WTC11 (cell line): ENCODE measurements around the gene BHMT2. TPM values are rescaled to one million over a fixed set of nuclear protein-coding genes. Genes with fewer than 3 reads are reported as not detected.

Experiments used
- ATAC-seq: fragments of 200-7000 bp; cut with Tn5 transposase; 2 replicates; pipeline ENCODE4 v1.10.0; 2021; ENCODE audit warnings: mild to moderate bottlenecking, moderate library complexity
- CTCF ChIA-PET: fragments of 300-600 bp; sonication (Branson Sonifier 250); formaldehyde crosslinking; loops from one replicate; lab custom pipeline; 2021; ENCODE audit warnings: antibody characterized with exemption; lab: Charles Lee
- POLR2A ChIA-PET: fragments of 350-600 bp; sonication (Branson Sonifier 250); formaldehyde crosslinking; loops from one replicate; lab custom pipeline; 2021; ENCODE audit warnings: antibody characterized with exemption; lab: Charles Lee
- DNase-seq: peaks from one replicate; pipeline ENCODE4 v3.0.0; 2021; ENCODE audit warnings: low spot score
- H3K27ac Mint-ChIP-seq: 2 replicates; pipeline ENCODE4 v1.8.0; 2021; ENCODE audit warnings: mixed read lengths
- H3K27me3 Mint-ChIP-seq: 2 replicates; pipeline ENCODE4 v1.8.0; 2021; ENCODE audit warnings: low read depth, mild to moderate bottlenecking, moderate library complexity, mixed read lengths
- H3K36me3 Mint-ChIP-seq: 2 replicates; pipeline ENCODE4 v1.8.0; 2021; ENCODE audit warnings: mixed read lengths
- H3K4me1 Mint-ChIP-seq: 2 replicates; pipeline ENCODE4 v1.8.0; 2022; ENCODE audit warnings: mixed read lengths
- H3K4me3 Mint-ChIP-seq: 2 replicates; pipeline ENCODE4 v1.8.0; 2021; ENCODE audit warnings: mild to moderate bottlenecking, moderate library complexity, mixed read lengths
- H3K9me3 Mint-ChIP-seq: 2 replicates; pipeline ENCODE4 v1.8.0; 2021; ENCODE audit warnings: mixed read lengths
- E2F4 ChIP-seq: sonication (generic); formaldehyde crosslinking; IDR thresholded peaks from 2 replicates; pipeline ENCODE4 v1.8.1; 2022; ENCODE audit warnings: low read depth, mild to moderate bottlenecking, moderate library complexity, missing genetic modification reagents, borderline replicate concordance
- ESRRA ChIP-seq: sonication (generic); formaldehyde crosslinking; IDR thresholded peaks from 2 replicates; pipeline ENCODE4 v1.8.1; 2022; ENCODE audit warnings: mild to moderate bottlenecking, missing genetic modification reagents, borderline replicate concordance
- FOXJ3 ChIP-seq: sonication (generic); formaldehyde crosslinking; IDR thresholded peaks from 2 replicates; pipeline ENCODE4 v1.9.0; 2021; ENCODE audit warnings: missing genetic modification reagents, mild to moderate bottlenecking, borderline replicate concordance
- FOXK1 ChIP-seq: sonication (generic); formaldehyde crosslinking; IDR thresholded peaks from 2 replicates; pipeline ENCODE4 v1.8.0; 2022; ENCODE audit warnings: mild to moderate bottlenecking, moderate library complexity, missing genetic modification reagents
- GRHL2 ChIP-seq: fragments of 250-450 bp; sonication (Bioruptor Pico); IDR thresholded peaks from 2 replicates; pipeline ENCODE4 v1.8.0; 2022; ENCODE audit warnings: mild to moderate bottlenecking, moderate library complexity; ENCODE audit not compliant: insufficient replicate concordance, severe bottlenecking
- HMGXB4 ChIP-seq: sonication (generic); formaldehyde crosslinking; IDR thresholded peaks from 2 replicates; pipeline ENCODE4 v1.8.1; 2023; ENCODE audit warnings: mild to moderate bottlenecking, moderate library complexity, missing genetic modification reagents
- NFE2L1 ChIP-seq: sonication (generic); formaldehyde crosslinking; IDR thresholded peaks from 2 replicates; pipeline ENCODE4 v1.8.1; 2023; ENCODE audit warnings: missing genetic modification reagents
- OVOL2 ChIP-seq: fragments of 250-450 bp; sonication (Bioruptor Pico); IDR thresholded peaks from 2 replicates; pipeline ENCODE4 v1.9.0; 2021; ENCODE audit warnings: mild to moderate bottlenecking, borderline replicate concordance
- RELA ChIP-seq: sonication (generic); formaldehyde crosslinking; IDR thresholded peaks from 2 replicates; pipeline ENCODE4 v1.8.1; 2022; ENCODE audit warnings: missing genetic modification reagents, mild to moderate bottlenecking, borderline replicate concordance
- SOX15 ChIP-seq: fragments of 250-450 bp; sonication (Bioruptor Pico); IDR thresholded peaks from 2 replicates; pipeline ENCODE4 v1.9.0; 2021; ENCODE audit warnings: mild to moderate bottlenecking
- ZNF138 ChIP-seq: sonication (generic); formaldehyde crosslinking; conservative IDR thresholded peaks from 2 replicates; pipeline ENCODE4 v1.8.1; 2022; ENCODE audit warnings: mild to moderate bottlenecking, moderate library complexity, missing genetic modification reagents
- ZNF396 ChIP-seq: fragments of 250-450 bp; sonication (Bioruptor Pico); IDR thresholded peaks from 2 replicates; pipeline ENCODE4 v1.8.0; 2021; ENCODE audit warnings: mild to moderate bottlenecking, moderate library complexity, borderline replicate concordance
- ZNF416 ChIP-seq: fragments of 250-450 bp; sonication (Bioruptor Pico); IDR thresholded peaks from 2 replicates; pipeline ENCODE4 v1.9.0; 2021; ENCODE audit warnings: mild to moderate bottlenecking, inconsistent platforms
- total RNA-seq: library from RNA; stranded (reverse); gene quantifications from 3 replicates; pipeline ENCODE4 v1.2.3, GENCODE V29; 2021
- TF ChIP-seq, protein P1 (sequence below): fragments of 250-450 bp; sonication (Bioruptor Pico); IDR thresholded peaks from 2 replicates; pipeline ENCODE4 v1.9.0; 2021; ENCODE audit warnings: mild to moderate bottlenecking
- TF ChIP-seq, protein P2 (sequence below): sonication (generic); formaldehyde crosslinking; IDR thresholded peaks from 2 replicates; pipeline ENCODE4 v1.8.0; 2023; ENCODE audit warnings: missing genetic modification reagents, mild to moderate bottlenecking, borderline replicate concordance
- TF ChIP-seq, protein P3 (sequence below): fragments of 250-450 bp; sonication (Bioruptor Pico); conservative IDR thresholded peaks from 2 replicates; pipeline ENCODE4 v1.9.0; 2021; ENCODE audit warnings: mild to moderate bottlenecking

BHMT2 gene
- total RNA-seq, 1 experiment from 2014 or later: 0.11 TPM

DNA sequence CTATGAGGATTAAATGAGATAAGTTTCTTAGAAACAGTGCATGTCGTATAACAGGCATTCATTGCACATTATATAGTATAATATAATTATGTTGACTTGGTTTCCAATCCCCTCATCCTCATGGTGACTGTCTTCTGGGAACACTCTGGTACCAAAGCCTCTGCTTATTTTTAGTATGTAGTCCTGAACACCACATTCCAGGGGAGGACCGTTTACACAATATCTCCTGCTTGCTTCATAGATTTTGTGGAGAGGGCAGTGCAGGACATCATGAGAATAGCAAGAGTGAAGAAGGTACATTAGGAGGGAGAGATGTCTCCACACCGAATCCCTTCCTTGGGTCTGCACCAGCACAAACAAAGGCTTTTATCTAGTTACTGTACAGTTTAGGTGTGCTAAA is 21.5 kb downstream of the BHMT2 start (continued):
- TF ChIP-seq ZNF416: no peak
- no peak for TF ChIP-seq E2F4 (CRISPR knock-in tag)
- TF ChIP-seq, protein P1, sequence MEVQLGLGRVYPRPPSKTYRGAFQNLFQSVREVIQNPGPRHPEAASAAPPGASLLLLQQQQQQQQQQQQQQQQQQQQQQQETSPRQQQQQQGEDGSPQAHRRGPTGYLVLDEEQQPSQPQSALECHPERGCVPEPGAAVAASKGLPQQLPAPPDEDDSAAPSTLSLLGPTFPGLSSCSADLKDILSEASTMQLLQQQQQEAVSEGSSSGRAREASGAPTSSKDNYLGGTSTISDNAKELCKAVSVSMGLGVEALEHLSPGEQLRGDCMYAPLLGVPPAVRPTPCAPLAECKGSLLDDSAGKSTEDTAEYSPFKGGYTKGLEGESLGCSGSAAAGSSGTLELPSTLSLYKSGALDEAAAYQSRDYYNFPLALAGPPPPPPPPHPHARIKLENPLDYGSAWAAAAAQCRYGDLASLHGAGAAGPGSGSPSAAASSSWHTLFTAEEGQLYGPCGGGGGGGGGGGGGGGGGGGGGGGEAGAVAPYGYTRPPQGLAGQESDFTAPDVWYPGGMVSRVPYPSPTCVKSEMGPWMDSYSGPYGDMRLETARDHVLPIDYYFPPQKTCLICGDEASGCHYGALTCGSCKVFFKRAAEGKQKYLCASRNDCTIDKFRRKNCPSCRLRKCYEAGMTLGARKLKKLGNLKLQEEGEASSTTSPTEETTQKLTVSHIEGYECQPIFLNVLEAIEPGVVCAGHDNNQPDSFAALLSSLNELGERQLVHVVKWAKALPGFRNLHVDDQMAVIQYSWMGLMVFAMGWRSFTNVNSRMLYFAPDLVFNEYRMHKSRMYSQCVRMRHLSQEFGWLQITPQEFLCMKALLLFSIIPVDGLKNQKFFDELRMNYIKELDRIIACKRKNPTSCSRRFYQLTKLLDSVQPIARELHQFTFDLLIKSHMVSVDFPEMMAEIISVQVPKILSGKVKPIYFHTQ (CRISPR knock-in tag): no peak
- TF ChIP-seq ZNF138 (CRISPR knock-in tag): no peak
- TF ChIP-seq RELA: no peak
- no peak for TF ChIP-seq NFE2L1 (CRISPR knock-in tag)

GRCh38 chr5:79093762-79094161 is 24.2 kb downstream of the BHMT2 start:
- no peaks in the 10 kb centered on the region for H3K36me3 Mint-ChIP-seq

More at GRCh38 chr5:79093762-79094161, 24.2 kb downstream of the BHMT2 start:
- no peak for DNase-seq
- POLR2A ChIA-PET: no interaction called here
- Mint-ChIP-seq H3K4me3 (no peak overlapping the region), H3K27ac (no peak overlapping the region), H3K4me1 (peaks cover under 1% of the 10 kb centered on the region; the same call in 1 of the 2 replicates), H3K9me3 (no peaks in the 10 kb centered on the region), H3K27me3 (no peaks in the 10 kb centered on the region)
- CTCF ChIA-PET: interaction anchor here (0.5 kb wide), 1 partner anchor 39 kb away, joined by 3 read pairs; no protein-coding TSS in a partner anchor
- TF ChIP-seq OVOL2 (CRISPR knock-in tag) (no peak), FOXK1 (CRISPR knock-in tag) (no peak), ESRRA (CRISPR knock-in tag) (no peak), ZNF396 (CRISPR knock-in tag) (no peak), SOX15 (CRISPR knock-in tag) (no peak), GRHL2 (CRISPR knock-in tag) (no peak), FOXJ3 (CRISPR knock-in tag) (no peak), HMGXB4 (CRISPR knock-in tag) (no peak)
- TF ChIP-seq, protein P2, sequence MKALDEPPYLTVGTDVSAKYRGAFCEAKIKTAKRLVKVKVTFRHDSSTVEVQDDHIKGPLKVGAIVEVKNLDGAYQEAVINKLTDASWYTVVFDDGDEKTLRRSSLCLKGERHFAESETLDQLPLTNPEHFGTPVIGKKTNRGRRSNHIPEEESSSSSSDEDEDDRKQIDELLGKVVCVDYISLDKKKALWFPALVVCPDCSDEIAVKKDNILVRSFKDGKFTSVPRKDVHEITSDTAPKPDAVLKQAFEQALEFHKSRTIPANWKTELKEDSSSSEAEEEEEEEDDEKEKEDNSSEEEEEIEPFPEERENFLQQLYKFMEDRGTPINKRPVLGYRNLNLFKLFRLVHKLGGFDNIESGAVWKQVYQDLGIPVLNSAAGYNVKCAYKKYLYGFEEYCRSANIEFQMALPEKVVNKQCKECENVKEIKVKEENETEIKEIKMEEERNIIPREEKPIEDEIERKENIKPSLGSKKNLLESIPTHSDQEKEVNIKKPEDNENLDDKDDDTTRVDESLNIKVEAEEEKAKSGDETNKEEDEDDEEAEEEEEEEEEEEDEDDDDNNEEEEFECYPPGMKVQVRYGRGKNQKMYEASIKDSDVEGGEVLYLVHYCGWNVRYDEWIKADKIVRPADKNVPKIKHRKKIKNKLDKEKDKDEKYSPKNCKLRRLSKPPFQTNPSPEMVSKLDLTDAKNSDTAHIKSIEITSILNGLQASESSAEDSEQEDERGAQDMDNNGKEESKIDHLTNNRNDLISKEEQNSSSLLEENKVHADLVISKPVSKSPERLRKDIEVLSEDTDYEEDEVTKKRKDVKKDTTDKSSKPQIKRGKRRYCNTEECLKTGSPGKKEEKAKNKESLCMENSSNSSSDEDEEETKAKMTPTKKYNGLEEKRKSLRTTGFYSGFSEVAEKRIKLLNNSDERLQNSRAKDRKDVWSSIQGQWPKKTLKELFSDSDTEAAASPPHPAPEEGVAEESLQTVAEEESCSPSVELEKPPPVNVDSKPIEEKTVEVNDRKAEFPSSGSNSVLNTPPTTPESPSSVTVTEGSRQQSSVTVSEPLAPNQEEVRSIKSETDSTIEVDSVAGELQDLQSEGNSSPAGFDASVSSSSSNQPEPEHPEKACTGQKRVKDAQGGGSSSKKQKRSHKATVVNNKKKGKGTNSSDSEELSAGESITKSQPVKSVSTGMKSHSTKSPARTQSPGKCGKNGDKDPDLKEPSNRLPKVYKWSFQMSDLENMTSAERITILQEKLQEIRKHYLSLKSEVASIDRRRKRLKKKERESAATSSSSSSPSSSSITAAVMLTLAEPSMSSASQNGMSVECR (CRISPR knock-in tag): no peak
- TF ChIP-seq, protein P3, sequence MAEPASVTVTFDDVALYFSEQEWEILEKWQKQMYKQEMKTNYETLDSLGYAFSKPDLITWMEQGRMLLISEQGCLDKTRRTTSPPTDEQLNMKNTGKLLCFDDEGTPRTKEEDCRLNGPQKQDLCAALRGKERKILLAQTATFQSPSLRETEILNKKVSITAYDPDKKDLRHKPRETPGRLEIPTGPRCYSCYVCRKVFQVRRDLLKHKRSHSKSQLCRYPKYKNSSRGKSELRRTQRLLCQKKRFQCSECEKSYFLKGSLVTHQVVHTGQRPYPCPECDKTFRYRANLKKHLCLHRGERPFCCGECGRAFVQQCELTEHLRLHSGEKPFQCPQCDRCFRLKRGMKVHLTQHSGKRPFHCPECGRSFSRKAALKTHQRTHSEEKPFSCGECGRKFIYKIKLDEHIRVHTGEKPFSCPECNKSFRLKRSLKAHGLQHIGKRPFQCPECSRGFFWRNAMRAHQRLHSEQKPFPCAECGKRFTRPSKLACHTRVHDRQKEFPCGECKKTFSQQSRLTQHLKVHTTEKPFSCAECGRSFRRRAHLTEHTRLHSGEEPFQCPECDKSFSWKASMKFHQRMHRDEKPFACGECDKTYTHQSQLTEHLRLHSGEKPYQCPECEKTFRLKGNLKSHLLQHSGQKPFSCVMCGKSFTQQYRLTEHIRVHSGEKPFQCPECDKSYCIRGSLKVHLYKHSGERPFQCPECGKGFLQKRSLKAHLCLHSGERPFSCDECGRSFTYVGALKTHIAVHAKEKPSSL (CRISPR knock-in tag): no peak
- no peak for ATAC-seq
